Globus pallidus (tissue), 1 donor: ENCODE data around the gene KANK4.
A peak's percentile ranks its signal among the peaks of the same experiment; 100 is the strongest.

ENCODE experiments used
- DNase-seq: peaks from one replicate; pipeline ENCODE4 v3.0.0-alpha.2; 2015; ENCODE audit warnings: low spot score

The KANK4 gene

DNA sequence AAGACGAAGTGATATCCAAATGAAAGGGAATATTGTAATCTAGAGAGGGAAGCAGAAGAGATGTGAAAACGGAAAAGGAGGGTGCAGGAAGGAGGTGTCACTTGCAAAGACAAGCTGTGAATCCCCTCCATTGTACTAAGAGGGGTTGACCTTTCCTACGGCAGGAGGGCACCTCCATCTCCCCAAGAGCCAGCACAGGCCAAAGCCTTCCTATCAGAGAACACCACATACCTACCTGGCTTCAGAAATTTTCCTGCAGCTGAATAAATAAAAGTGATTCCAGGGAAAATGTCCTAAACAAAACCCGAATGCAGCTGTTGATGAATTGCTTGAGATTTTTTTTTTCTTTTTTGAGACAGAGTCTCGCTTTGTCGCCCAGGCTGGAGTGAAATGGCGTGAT, 14.3 kb downstream of the KANK4 start:
- no peak for DNase-seq

- DNase-seq: no peak
Observed at GRCh38 chr1:62304515-62304914, 14.7 kb downstream of the KANK4 start.

DNA sequence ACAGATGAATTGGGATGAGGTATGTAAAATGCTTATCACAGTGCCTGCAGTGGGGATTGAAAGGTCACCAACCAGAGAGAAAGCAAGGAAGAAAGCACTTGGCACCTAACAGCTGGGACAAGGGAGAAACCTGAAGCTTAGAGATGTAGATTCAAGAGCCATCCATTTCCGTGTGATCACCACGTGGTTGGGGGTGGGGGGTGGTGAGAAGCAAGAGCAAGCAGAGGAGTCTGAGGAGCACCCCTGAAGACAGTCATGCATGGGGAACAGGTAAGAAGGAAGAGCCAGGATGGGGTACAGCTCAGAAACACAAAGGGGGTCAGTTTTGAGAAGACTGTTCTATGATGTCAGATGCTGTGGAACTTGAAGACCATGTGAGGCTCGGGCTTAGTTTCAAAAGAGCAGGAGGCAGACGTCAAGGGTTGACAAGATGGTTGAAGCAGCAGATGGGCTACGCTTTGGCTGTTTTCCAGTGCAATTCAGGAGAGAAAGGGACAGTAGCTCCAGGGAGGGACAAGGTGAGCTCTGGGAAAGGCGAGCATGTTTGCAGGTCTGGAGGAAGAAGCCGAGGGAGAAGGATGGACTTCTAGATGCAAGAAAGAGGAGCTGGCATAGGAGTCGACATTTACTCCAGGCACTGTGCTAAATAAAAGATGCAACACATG, 17.4 kb downstream of the KANK4 start:
- no peak for DNase-seq

DNA sequence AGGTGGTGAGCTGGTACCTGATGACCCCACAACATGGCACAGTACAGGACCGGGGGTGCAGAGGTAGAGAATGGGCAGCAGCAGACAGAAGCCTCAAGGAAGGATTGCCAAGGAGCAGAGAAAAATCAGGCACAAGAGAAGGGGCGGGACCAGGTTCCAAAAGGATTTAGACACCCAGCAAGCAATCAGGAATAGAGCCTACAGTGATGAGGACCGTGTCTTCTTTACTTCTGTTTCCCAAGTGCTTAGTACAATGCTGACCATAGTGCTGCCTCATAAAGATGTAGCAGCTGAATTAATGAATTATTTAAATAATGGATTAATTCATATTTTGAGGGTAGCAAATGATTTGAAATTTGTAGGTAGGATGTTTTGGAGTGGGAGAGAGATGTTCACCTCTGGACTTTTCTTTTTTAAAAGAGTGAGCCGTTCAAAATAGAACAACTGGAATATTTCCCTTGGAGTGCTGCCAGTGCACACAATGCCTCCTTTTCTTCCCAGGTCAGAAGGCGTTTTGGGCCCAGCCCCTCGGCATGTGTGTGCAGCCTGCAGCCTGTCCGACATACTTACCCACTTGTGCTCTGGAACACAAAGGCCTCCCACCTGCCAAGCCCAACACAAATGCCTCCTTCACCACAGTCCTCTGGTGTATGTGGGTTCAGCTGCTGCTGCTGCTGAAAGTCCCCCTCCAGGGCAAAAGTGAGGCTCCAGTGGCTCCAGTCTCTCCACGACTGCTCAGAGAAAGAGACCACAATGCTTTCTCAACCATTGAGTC, 19.6 kb downstream of the KANK4 start:
- peak; percentile 77 for DNase-seq

- peak; percentile 31 for DNase-seq
Observed at GRCh38 chr1:62295921-62296491, 23.2 kb downstream of the KANK4 start.

DNA sequence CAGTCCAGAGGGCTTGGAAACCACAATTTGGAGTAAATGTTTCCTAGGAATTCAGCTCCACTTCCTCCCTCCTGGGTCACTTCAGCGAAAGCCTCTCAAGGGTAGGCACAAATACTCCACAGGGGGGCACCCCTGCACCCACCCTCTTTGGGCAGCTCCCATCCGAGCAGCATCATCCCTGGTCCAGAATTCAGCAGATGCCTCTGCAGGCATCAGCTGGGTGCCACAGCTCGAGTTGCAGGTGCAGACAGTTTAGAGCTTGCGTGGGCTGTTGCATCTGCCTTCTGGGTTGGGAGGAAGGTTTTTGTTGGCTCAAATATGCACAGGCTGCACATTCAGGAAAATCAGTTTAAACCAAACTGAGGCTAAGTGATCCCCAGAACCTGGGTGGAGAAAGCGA, 25.0 kb downstream of the KANK4 start:
- DNase-seq: no peak

DNA sequence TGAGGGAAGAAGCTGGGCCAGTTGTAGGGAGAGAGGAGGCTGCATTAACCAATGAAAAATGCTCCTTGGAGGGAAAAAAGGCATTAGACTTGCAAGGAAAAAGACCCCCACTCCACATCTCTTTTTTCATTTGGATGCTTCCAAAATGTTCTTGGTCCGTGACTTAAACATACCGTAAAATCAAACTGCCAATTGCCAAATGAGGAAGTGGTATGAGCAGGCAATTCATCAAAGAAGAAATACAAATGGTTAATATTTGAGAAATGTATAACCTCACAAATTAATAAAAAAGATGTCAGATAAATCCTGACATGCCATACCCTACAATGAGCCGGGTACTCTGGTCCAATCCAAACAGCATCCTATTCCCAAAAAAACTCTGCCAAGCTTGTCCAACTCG, 30.6 kb downstream of the KANK4 start:
- DNase-seq: no peak

GRCh38 chr1:62288224-62288623, 31.0 kb downstream of the KANK4 start:
- DNase-seq: no peak

- DNase-seq: no peak
Observed at GRCh38 chr1:62286786-62287224, 32.4 kb downstream of the KANK4 start.

DNA sequence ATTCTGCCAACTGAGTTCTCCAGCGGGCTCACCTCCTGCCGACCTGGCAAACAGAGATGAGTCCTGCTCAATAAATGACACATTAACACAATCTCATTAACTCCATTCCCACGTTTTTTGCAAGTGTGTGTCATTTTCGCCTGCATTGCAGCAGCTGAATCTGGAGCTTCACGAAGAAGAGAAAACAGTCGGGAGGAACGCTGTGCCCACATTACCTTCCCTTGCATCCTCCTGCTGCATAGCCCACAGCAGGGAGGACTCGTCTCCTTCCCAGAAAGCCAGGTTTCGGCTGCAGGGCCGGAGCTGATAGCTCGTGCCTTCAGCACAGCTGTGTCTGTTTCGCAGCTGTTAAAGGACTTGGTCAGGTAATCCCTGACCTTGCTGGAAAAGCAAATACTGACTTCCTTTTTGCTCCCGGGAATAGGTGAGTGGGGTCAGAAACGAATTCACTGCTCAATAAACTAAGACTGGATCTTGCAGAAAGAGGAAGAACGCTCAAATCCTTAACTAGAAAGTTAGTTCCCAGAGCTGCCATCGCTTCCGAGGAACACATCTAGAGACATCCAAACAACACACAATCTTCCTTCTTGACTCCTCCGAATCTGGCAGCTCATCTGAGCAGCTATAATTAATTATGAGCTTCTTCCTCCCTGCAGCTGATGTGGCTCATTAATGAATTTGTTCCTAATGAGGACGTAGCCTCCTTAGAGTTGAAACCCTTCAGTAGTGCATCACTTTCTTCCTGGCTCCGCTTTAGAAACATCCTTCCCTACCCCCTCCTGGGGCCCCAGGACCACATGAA, 33.0 kb downstream of the KANK4 start:
- DNase-seq: no peak

DNA sequence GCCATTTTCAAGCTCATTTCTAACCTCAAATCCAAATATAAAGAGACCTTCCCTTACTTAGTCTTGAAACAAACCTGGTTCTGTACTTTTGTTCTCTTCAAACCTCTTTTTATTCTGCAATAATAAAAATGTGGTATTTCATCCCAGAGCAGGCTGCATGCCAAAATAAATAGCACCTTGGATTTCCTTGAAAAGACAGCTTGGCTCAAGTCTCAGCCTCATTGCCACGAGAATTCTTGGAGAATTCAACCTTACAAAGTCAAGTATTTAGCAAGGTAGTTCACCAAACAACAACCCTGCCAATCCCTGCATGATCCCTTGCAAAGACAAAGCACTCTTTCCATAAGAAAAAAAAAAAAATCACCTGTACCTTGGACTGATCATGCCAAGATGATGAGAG, 33.8 kb downstream of the KANK4 start:
- no peak for DNase-seq

- DNase-seq: no peak
Observed at GRCh38 chr1:62283986-62284385, 35.2 kb downstream of the KANK4 start.

DNA sequence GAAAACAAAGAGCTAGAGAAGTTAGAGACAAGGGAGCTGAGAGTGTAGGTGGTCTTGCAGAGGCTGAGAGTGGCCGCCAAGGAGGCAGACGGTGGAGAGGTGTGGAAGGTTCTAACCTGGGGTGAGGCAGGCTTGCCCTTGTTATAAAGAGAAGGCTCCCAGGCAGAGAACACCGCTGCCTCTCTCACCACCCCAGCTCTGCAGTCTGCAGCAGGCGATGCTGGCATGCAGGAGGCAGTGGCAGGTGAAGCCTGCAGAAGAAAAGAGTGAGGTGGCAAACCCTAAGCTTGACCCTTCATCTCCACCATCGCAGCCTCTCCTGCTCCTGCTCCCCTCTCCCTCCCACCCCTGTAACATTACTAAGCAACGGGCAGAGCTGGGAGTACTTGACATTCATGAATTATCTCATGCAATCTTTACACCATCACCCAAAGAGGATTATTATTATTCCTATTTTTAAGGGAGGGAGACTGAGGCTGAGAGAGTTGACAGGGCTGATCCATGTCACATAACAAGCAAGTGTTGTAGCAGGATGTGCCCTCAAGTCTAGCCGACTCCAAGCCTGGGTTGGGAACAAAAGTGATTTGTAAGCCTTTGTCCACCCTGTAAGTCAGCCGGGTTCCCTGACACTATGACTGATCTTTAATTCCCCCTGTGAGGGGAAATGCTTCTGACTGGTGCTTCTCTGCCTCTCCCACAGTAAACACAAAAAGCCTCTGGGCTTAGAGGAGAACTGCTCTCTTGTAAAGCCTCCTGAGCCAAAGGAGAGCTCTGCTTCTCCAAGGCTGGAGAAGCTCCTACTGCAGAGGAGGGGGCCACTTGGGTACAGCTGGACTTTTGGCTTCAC, 36.1 kb downstream of the KANK4 start:
- DNase-seq: no peak

- no peak for DNase-seq
Observed at GRCh38 chr1:62281922-62282555, 37.2 kb downstream of the KANK4 start.

- no peak for DNase-seq
Observed at GRCh38 chr1:62280960-62281465, 38.2 kb downstream of the KANK4 start.

GRCh38 chr1:62280150-62280549, 39.1 kb downstream of the KANK4 start:
- DNase-seq: no peak

DNA sequence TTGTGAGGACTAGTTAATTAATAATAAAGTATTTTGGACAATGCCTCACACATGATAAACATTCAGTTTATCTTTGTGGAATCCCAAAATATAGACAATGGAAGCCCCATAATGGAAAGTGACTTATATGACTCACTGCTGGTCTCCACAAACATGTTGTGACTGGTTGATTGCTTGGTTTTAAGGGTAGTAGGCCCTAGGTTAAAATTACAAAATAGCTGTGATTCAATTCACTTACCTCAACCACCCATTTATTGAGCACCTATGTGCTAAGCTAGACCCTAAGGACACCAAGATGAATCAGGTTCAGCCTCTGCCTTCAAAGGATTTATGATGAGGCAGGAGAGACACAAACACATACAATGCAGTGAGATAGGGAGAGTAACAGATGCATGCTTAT, 42.4 kb downstream of the KANK4 start:
- DNase-seq: no peak

GRCh38 chr1:62274496-62275485, 44.4 kb downstream of the KANK4 start:
- no peak for DNase-seq

DNA sequence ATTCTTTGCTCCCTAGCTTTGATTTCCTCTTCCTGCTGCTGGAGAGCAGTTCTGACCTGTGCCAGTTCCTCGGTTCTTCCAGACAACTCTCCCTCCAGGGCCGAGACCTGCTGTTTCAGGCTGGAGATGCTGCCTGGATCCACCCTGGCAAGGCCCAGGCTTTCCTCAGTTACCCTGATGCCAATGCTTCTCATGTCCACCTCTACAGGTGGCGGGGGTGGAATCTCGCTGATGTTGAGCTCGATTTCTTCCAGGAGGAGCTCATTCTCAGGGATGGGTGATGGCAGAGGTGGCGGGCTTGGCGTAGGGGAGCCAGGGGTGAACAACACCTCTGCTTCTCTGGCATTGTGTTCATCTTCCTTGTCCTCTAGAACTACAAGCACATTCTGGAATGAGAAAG, 45.3 kb downstream of the KANK4 start:
- DNase-seq: no peak
